HEK293 (cell line): Measurements from ENCODE around the gene PITPNB.

Experiments used
- EGR2 ChIP-seq: fragments of 450-650 bp; formaldehyde crosslinking; IDR thresholded peaks from 2 replicates; pipeline ENCODE4 v1.5.1; 2016; ENCODE audit warnings: low read depth, missing biosample characterization, missing genetic modification characterization
- ZEB2 ChIP-seq: fragments of 450-650 bp; formaldehyde crosslinking; IDR thresholded peaks from 2 replicates; pipeline ENCODE4 v1.5.1; 2016; ENCODE audit warnings: missing biosample characterization, missing genetic modification characterization
- ZFHX2 ChIP-seq: fragments of 450-650 bp; formaldehyde crosslinking; conservative IDR thresholded peaks from 2 replicates; pipeline ENCODE4 v1.5.1; 2016; ENCODE audit warnings: missing biosample characterization, missing genetic modification characterization
- ZFP69B ChIP-seq: fragments of 450-650 bp; formaldehyde crosslinking; IDR thresholded peaks from 2 replicates; pipeline ENCODE4 v1.5.1; 2016; ENCODE audit warnings: missing biosample characterization, missing genetic modification characterization
- ZNF138 ChIP-seq: fragments of 450-650 bp; formaldehyde crosslinking; IDR thresholded peaks from 2 replicates; pipeline ENCODE4 v1.5.1; 2016; ENCODE audit warnings: missing biosample characterization, missing genetic modification characterization, borderline replicate concordance
- ZNF155 ChIP-seq: fragments of 450-650 bp; formaldehyde crosslinking; IDR thresholded peaks from 2 replicates; pipeline ENCODE4 v1.5.1; 2016; ENCODE audit warnings: missing biosample characterization, missing genetic modification characterization
- ZNF202 ChIP-seq: fragments of 450-650 bp; formaldehyde crosslinking; IDR thresholded peaks from 2 replicates; pipeline ENCODE4 v1.5.1; 2016; ENCODE audit warnings: missing biosample characterization, missing genetic modification characterization, borderline replicate concordance
- ZNF221 ChIP-seq: fragments of 450-650 bp; formaldehyde crosslinking; IDR thresholded peaks from 2 replicates; pipeline ENCODE4 v1.5.1; 2017; ENCODE audit warnings: missing biosample characterization, missing genetic modification characterization, borderline replicate concordance
- ZNF24 ChIP-seq: fragments of 450-650 bp; formaldehyde crosslinking; IDR thresholded peaks from 2 replicates; pipeline ENCODE4 v1.5.1; 2016; ENCODE audit warnings: missing biosample characterization, missing genetic modification characterization
- ZNF335 ChIP-seq: fragments of 450-650 bp; formaldehyde crosslinking; conservative IDR thresholded peaks from 2 replicates; pipeline ENCODE4 v1.5.1; 2016; ENCODE audit warnings: missing biosample characterization, missing genetic modification characterization
- ZNF350 ChIP-seq: fragments of 450-650 bp; formaldehyde crosslinking; IDR thresholded peaks from 2 replicates; pipeline ENCODE4 v1.5.0; 2017; ENCODE audit warnings: missing biosample characterization, mild to moderate bottlenecking, missing genetic modification characterization
- ZNF473 ChIP-seq: fragments of 450-650 bp; formaldehyde crosslinking; IDR thresholded peaks from 2 replicates; pipeline ENCODE4 v1.5.1; 2017; ENCODE audit warnings: missing biosample characterization, missing genetic modification characterization
- ZNF529 ChIP-seq: fragments of 450-650 bp; formaldehyde crosslinking; IDR thresholded peaks from 2 replicates; pipeline ENCODE4 v1.5.1; 2017; ENCODE audit warnings: missing genetic modification characterization, missing biosample characterization; ENCODE audit not compliant: insufficient replicate concordance
- ZNF549 ChIP-seq: fragments of 450-650 bp; IDR thresholded peaks from 2 replicates; pipeline ENCODE4 v1.5.1; 2018; ENCODE audit warnings: missing biosample characterization, missing genetic modification characterization, mild to moderate bottlenecking, inconsistent platforms, moderate library complexity
- ZNF561 ChIP-seq: fragments of 450-650 bp; IDR thresholded peaks from 2 replicates; pipeline ENCODE4 v1.5.1; 2018; ENCODE audit warnings: missing biosample characterization, missing genetic modification characterization, borderline replicate concordance
- ZNF596 ChIP-seq: fragments of 450-650 bp; IDR thresholded peaks from 2 replicates; pipeline ENCODE4 v1.5.0; 2018; ENCODE audit warnings: missing biosample characterization, mild to moderate bottlenecking, missing genetic modification characterization, moderate library complexity
- ZNF660 ChIP-seq: fragments of 450-650 bp; IDR thresholded peaks from 2 replicates; pipeline ENCODE4 v1.5.1; 2018; ENCODE audit warnings: missing biosample characterization, mild to moderate bottlenecking, missing genetic modification characterization
- ZNF777 ChIP-seq: fragments of 450-650 bp; formaldehyde crosslinking; IDR thresholded peaks from 2 replicates; pipeline ENCODE4 v1.5.1; 2017; ENCODE audit warnings: missing biosample characterization, missing genetic modification characterization, borderline replicate concordance
- ZNF785 ChIP-seq: fragments of 450-650 bp; formaldehyde crosslinking; IDR thresholded peaks from 2 replicates; pipeline ENCODE4 v1.5.1; 2016; ENCODE audit warnings: missing biosample characterization, missing genetic modification characterization
- ZSCAN30 ChIP-seq: fragments of 450-650 bp; IDR thresholded peaks from 2 replicates; pipeline ENCODE4 v1.5.1; 2018; ENCODE audit warnings: missing biosample characterization, mild to moderate bottlenecking, missing genetic modification characterization, moderate library complexity
- TF ChIP-seq, protein P1 (sequence below): fragments of 450-650 bp; formaldehyde crosslinking; IDR thresholded peaks from 2 replicates; pipeline ENCODE4 v1.5.1; 2017; ENCODE audit warnings: missing biosample characterization, missing genetic modification characterization
- TF ChIP-seq, protein P2 (sequence below): fragments of 450-650 bp; formaldehyde crosslinking; IDR thresholded peaks from 2 replicates; pipeline ENCODE4 v1.5.1; 2017; ENCODE audit warnings: missing biosample characterization, missing genetic modification characterization
- TF ChIP-seq, protein P3 (sequence below): fragments of 450-650 bp; formaldehyde crosslinking; optimal IDR thresholded peaks from 2 replicates; pipeline ENCODE3; 2016; ENCODE audit warnings: missing biosample characterization, mild to moderate bottlenecking, missing genetic modification characterization
- TF ChIP-seq, protein P4 (sequence below): fragments of 450-650 bp; formaldehyde crosslinking; IDR thresholded peaks from 2 replicates; pipeline ENCODE4 v1.5.1; 2016; ENCODE audit warnings: missing biosample characterization, missing genetic modification characterization, borderline replicate concordance
- TF ChIP-seq, protein P5 (sequence below): fragments of 450-650 bp; formaldehyde crosslinking; IDR thresholded peaks from 2 replicates; pipeline ENCODE4 v1.5.1; 2016; ENCODE audit warnings: missing biosample characterization, missing genetic modification characterization
- TF ChIP-seq, protein P6 (sequence below): fragments of 450-650 bp; formaldehyde crosslinking; IDR thresholded peaks from 2 replicates; pipeline ENCODE4 v1.5.1; 2017; ENCODE audit warnings: missing biosample characterization, missing genetic modification characterization

The PITPNB gene

DNA sequence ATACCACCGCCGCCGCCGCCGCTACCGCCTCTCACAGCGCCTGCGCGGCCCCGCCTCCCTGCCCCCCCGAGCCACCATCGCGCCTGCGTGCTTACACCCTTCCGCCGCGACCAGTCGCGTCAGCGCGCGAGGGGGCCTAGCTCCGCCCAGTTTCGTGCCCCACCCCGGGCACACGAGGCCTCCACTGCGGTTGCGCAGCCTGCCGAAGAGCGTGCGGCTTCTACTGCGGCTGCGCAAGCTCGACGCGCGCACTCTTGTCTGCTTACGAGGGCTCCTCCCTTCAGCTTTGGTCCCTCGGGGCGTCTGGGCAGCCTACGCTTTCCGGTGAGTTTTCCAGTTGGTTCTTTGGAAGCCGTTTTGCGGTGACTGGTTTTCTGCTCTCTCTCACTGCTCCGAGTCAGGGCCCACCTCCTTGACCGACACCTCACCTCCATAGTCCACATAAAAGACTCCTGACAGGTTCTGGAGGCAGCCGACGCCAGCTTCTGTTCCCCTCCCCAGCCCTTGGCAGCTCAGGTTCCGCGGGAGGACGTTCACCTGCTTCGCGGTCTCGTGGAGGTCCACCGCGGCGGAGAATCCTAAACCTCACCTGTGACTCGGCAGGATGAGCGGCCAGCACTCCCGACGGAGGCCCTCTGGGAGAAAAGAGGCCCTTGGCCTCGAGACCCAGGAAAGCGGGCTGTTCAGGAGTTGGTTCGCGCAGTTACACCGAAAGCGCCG, at the start of gene PITPNB (continued):
- TF ChIP-seq, protein P1, sequence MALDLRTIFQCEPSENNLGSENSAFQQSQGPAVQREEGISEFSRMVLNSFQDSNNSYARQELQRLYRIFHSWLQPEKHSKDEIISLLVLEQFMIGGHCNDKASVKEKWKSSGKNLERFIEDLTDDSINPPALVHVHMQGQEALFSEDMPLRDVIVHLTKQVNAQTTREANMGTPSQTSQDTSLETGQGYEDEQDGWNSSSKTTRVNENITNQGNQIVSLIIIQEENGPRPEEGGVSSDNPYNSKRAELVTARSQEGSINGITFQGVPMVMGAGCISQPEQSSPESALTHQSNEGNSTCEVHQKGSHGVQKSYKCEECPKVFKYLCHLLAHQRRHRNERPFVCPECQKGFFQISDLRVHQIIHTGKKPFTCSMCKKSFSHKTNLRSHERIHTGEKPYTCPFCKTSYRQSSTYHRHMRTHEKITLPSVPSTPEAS (tag by site-specific recombination), result peak; percentile 14; the same call in 1 of the 2 replicates
- TF ChIP-seq ZNF155 (tag by site-specific recombination), result no peak
- TF ChIP-seq, protein P2, sequence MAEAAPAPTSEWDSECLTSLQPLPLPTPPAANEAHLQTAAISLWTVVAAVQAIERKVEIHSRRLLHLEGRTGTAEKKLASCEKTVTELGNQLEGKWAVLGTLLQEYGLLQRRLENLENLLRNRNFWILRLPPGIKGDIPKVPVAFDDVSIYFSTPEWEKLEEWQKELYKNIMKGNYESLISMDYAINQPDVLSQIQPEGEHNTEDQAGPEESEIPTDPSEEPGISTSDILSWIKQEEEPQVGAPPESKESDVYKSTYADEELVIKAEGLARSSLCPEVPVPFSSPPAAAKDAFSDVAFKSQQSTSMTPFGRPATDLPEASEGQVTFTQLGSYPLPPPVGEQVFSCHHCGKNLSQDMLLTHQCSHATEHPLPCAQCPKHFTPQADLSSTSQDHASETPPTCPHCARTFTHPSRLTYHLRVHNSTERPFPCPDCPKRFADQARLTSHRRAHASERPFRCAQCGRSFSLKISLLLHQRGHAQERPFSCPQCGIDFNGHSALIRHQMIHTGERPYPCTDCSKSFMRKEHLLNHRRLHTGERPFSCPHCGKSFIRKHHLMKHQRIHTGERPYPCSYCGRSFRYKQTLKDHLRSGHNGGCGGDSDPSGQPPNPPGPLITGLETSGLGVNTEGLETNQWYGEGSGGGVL, result no peak
- peak; percentile 77; the same call in 1 of the 2 replicates for TF ChIP-seq ZNF777 (tag by site-specific recombination)
- no peak for TF ChIP-seq ZNF24 (tag by site-specific recombination)
- TF ChIP-seq ZNF221 (tag by site-specific recombination), result no peak
- TF ChIP-seq, protein P3, sequence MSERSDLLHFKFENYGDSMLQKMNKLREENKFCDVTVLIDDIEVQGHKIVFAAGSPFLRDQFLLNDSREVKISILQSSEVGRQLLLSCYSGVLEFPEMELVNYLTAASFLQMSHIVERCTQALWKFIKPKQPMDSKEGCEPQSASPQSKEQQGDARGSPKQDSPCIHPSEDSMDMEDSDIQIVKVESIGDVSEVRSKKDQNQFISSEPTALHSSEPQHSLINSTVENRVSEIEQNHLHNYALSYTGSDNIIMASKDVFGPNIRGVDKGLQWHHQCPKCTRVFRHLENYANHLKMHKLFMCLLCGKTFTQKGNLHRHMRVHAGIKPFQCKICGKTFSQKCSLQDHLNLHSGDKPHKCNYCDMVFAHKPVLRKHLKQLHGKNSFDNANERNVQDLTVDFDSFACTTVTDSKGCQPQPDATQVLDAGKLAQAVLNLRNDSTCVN (tag by site-specific recombination), result peak; percentile 83
- peak; percentile 71 for TF ChIP-seq ZEB2 (tag by site-specific recombination)
- TF ChIP-seq, protein P4, sequence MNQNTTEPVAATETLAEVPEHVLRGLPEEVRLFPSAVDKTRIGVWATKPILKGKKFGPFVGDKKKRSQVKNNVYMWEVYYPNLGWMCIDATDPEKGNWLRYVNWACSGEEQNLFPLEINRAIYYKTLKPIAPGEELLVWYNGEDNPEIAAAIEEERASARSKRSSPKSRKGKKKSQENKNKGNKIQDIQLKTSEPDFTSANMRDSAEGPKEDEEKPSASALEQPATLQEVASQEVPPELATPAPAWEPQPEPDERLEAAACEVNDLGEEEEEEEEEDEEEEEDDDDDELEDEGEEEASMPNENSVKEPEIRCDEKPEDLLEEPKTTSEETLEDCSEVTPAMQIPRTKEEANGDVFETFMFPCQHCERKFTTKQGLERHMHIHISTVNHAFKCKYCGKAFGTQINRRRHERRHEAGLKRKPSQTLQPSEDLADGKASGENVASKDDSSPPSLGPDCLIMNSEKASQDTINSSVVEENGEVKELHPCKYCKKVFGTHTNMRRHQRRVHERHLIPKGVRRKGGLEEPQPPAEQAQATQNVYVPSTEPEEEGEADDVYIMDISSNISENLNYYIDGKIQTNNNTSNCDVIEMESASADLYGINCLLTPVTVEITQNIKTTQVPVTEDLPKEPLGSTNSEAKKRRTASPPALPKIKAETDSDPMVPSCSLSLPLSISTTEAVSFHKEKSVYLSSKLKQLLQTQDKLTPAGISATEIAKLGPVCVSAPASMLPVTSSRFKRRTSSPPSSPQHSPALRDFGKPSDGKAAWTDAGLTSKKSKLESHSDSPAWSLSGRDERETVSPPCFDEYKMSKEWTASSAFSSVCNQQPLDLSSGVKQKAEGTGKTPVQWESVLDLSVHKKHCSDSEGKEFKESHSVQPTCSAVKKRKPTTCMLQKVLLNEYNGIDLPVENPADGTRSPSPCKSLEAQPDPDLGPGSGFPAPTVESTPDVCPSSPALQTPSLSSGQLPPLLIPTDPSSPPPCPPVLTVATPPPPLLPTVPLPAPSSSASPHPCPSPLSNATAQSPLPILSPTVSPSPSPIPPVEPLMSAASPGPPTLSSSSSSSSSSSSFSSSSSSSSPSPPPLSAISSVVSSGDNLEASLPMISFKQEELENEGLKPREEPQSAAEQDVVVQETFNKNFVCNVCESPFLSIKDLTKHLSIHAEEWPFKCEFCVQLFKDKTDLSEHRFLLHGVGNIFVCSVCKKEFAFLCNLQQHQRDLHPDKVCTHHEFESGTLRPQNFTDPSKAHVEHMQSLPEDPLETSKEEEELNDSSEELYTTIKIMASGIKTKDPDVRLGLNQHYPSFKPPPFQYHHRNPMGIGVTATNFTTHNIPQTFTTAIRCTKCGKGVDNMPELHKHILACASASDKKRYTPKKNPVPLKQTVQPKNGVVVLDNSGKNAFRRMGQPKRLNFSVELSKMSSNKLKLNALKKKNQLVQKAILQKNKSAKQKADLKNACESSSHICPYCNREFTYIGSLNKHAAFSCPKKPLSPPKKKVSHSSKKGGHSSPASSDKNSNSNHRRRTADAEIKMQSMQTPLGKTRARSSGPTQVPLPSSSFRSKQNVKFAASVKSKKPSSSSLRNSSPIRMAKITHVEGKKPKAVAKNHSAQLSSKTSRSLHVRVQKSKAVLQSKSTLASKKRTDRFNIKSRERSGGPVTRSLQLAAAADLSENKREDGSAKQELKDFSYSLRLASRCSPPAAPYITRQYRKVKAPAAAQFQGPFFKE, result no peak
- TF ChIP-seq ZFHX2, result peak; percentile 70
- no peak for TF ChIP-seq ZNF561 (tag by site-specific recombination)
- TF ChIP-seq ZNF596 (tag by site-specific recombination), result no peak
- no peak for TF ChIP-seq ZNF350 (tag by site-specific recombination)
- TF ChIP-seq ZNF549 (tag by site-specific recombination), result no peak
- TF ChIP-seq EGR2, result peak; percentile 40
- TF ChIP-seq ZFP69B (tag by site-specific recombination), result peak; percentile 75
- TF ChIP-seq ZNF138 (tag by site-specific recombination), result no peak
- TF ChIP-seq, protein P5, sequence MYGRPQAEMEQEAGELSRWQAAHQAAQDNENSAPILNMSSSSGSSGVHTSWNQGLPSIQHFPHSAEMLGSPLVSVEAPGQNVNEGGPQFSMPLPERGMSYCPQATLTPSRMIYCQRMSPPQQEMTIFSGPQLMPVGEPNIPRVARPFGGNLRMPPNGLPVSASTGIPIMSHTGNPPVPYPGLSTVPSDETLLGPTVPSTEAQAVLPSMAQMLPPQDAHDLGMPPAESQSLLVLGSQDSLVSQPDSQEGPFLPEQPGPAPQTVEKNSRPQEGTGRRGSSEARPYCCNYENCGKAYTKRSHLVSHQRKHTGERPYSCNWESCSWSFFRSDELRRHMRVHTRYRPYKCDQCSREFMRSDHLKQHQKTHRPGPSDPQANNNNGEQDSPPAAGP (tag by site-specific recombination), result peak; percentile 22; the same call in 1 of the 2 replicates
- peak; percentile 36; the same call in 1 of the 2 replicates for TF ChIP-seq ZNF660 (tag by site-specific recombination)
- TF ChIP-seq ZNF473 (tag by site-specific recombination), result no peak
- TF ChIP-seq ZNF785, result no peak
- no peak for TF ChIP-seq ZNF529
- TF ChIP-seq, protein P6, sequence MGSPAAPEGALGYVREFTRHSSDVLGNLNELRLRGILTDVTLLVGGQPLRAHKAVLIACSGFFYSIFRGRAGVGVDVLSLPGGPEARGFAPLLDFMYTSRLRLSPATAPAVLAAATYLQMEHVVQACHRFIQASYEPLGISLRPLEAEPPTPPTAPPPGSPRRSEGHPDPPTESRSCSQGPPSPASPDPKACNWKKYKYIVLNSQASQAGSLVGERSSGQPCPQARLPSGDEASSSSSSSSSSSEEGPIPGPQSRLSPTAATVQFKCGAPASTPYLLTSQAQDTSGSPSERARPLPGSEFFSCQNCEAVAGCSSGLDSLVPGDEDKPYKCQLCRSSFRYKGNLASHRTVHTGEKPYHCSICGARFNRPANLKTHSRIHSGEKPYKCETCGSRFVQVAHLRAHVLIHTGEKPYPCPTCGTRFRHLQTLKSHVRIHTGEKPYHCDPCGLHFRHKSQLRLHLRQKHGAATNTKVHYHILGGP (tag by site-specific recombination), result no peak
- TF ChIP-seq ZNF202 (tag by site-specific recombination), result no peak
- TF ChIP-seq ZNF335 (tag by site-specific recombination), result peak; percentile 77
- no peak; the same call in 1 of the 2 replicates for TF ChIP-seq ZSCAN30 (tag by site-specific recombination)
